ENCODE results near the gene PPP1R14B.

DNA sequence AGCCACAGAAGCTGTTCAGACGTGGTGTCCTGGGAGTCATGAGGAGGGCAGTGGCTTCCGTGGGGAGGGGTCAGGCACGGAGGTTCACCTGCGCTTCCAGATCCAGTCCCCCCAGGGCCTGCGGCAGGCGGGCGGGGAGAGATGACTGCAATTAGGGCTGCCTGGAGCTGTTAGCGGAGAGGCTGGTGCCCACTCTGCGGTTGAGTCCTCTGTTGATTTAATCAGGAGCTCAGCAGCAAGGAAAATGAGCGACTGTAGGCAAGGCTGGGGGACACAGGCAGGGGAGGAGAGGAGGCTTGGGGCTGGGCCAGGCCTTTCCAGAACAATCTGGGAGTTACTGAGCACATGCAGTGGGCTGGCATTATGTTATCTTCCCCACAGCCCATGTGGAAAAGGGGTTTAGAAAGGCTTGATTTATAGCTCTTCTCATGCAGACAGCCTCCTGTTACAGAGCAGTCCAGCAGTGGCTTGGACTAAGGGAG lies 17.7 kb upstream of the PPP1R14B start:
- TF ChIP-seq, protein P1, sequence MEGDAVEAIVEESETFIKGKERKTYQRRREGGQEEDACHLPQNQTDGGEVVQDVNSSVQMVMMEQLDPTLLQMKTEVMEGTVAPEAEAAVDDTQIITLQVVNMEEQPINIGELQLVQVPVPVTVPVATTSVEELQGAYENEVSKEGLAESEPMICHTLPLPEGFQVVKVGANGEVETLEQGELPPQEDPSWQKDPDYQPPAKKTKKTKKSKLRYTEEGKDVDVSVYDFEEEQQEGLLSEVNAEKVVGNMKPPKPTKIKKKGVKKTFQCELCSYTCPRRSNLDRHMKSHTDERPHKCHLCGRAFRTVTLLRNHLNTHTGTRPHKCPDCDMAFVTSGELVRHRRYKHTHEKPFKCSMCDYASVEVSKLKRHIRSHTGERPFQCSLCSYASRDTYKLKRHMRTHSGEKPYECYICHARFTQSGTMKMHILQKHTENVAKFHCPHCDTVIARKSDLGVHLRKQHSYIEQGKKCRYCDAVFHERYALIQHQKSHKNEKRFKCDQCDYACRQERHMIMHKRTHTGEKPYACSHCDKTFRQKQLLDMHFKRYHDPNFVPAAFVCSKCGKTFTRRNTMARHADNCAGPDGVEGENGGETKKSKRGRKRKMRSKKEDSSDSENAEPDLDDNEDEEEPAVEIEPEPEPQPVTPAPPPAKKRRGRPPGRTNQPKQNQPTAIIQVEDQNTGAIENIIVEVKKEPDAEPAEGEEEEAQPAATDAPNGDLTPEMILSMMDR (IDR thresholded peaks at IDR 0.05), result no peak
- TF ChIP-seq POLR2A (IDR thresholded peaks at IDR 0.05) (no peak), EP300 (IDR thresholded peaks at IDR 0.05) (no peak)

All from ovary (tissue), 3 donors.